Measurements from ENCODE around the gene GALE.

DNA sequence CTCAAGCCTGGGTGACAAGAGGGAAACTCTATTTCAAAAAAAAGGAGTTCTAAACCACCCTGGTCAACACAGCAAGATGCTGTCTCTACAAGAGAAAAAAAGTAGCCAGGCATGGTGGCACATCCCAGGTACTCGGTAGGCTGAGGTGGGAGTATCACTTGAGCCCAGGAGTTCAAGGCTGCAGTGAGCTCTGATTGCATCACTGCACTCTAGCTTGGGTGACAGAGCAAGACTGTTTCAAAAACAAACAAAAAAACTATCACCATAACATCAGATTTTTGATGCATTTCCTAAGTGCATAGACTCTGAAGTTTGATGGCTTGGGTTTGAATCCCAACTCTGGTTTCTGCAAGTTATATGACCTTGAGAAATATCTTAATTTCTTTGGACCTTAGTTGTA is 47.6 kb downstream of the GALE start:
- TF ChIP-seq, protein P1, sequence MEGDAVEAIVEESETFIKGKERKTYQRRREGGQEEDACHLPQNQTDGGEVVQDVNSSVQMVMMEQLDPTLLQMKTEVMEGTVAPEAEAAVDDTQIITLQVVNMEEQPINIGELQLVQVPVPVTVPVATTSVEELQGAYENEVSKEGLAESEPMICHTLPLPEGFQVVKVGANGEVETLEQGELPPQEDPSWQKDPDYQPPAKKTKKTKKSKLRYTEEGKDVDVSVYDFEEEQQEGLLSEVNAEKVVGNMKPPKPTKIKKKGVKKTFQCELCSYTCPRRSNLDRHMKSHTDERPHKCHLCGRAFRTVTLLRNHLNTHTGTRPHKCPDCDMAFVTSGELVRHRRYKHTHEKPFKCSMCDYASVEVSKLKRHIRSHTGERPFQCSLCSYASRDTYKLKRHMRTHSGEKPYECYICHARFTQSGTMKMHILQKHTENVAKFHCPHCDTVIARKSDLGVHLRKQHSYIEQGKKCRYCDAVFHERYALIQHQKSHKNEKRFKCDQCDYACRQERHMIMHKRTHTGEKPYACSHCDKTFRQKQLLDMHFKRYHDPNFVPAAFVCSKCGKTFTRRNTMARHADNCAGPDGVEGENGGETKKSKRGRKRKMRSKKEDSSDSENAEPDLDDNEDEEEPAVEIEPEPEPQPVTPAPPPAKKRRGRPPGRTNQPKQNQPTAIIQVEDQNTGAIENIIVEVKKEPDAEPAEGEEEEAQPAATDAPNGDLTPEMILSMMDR (IDR thresholded peaks at IDR 0.05) = no peak
- no peak for TF ChIP-seq POLR2A (IDR thresholded peaks at IDR 0.05)
